K562 (cell line): ENCODE results near the gene FCHO1. TPM values are rescaled to one million over a fixed set of nuclear protein-coding genes. Genes with fewer than 3 reads are reported as not detected.

Experiments used
- ATF7 ChIP-seq: fragments of 450-650 bp; IDR thresholded peaks from 2 replicates; pipeline ENCODE4 v1.7.1; 2014; ENCODE audit warnings: mild to moderate bottlenecking, moderate library complexity
- DACH1 ChIP-seq: fragments of 450-650 bp; IDR thresholded peaks from 2 replicates; pipeline ENCODE4 v1.6.1; 2018; ENCODE audit not compliant: partially characterized antibody
- ESRRA ChIP-seq: fragments of 450-650 bp; IDR thresholded peaks from 2 replicates; pipeline ENCODE4 v1.6.1; 2014; ENCODE audit warnings: low read depth, mild to moderate bottlenecking, moderate library complexity, borderline replicate concordance
- GATAD2B ChIP-seq: fragments of 450-650 bp; IDR thresholded peaks from 2 replicates; pipeline ENCODE4 v1.6.1; 2017; ENCODE audit warnings: mild to moderate bottlenecking, borderline replicate concordance
- IFI16 ChIP-seq: fragments of 250-450 bp; sonication (Bioruptor Pico); IDR thresholded peaks from 2 replicates; pipeline ENCODE4 v2.1.2; 2022; ENCODE audit warnings: mild to moderate bottlenecking, inconsistent platforms
- MBD2 ChIP-seq: sonication (generic); IDR thresholded peaks from 2 replicates; pipeline ENCODE4 v1.6.1; 2016; ENCODE audit warnings: low read depth, borderline replicate concordance
- NCOA1 ChIP-seq: fragments of 450-650 bp; IDR thresholded peaks from 2 replicates; pipeline ENCODE4 v1.6.1; 2016; ENCODE audit warnings: low read depth
- NFYB ChIP-seq: IDR thresholded peaks from 2 replicates; pipeline ENCODE4 v1.6.1; 2011; ENCODE audit warnings: mild to moderate bottlenecking, moderate library complexity; ENCODE audit not compliant: insufficient read length; ENCODE audit errors: extremely low read depth
- NRF1 ChIP-seq, 2 experiments: fragments of 450-650 bp; IDR thresholded peaks in 1 of 2; conservative IDR thresholded peaks in 1 of 2; 2 replicates each; pipeline ENCODE4 v1.6.1; 2014; ENCODE audit warnings: mild to moderate bottlenecking in 2 of 2
- PHF8 ChIP-seq: fragments of 200-600 bp; sonication (generic); IDR thresholded peaks from 2 replicates; pipeline ENCODE4 v1.6.1; 2012; ENCODE audit warnings: mixed run types, mild to moderate bottlenecking, inconsistent platforms, low read length, moderate library complexity, borderline replicate concordance
- RBFOX2 ChIP-seq: fragments of 200-400 bp; formaldehyde crosslinking; IDR thresholded peaks from 2 replicates; pipeline ENCODE4 v1.6.1; 2017; ENCODE audit warnings: low read depth, mild to moderate bottlenecking, low read length, moderate library complexity
- ZC3H8 ChIP-seq: fragments of 450-650 bp; IDR thresholded peaks from 2 replicates; pipeline ENCODE4 v1.6.1; 2017
- ZNF143 ChIP-seq: sonication (generic); formaldehyde crosslinking; IDR thresholded peaks from 2 replicates; pipeline ENCODE4 v1.9.0; 2022; ENCODE audit warnings: mild to moderate bottlenecking, missing genetic modification reagents
- ZNF431 ChIP-seq: sonication (generic); formaldehyde crosslinking; IDR thresholded peaks from 2 replicates; pipeline ENCODE4 v1.8.0; 2022; ENCODE audit warnings: mild to moderate bottlenecking, missing genetic modification reagents
- ZNF695 ChIP-seq: fragments of 450-650 bp; formaldehyde crosslinking; IDR thresholded peaks from 2 replicates; pipeline ENCODE4 v1.4.0; 2020; ENCODE audit warnings: mild to moderate bottlenecking, moderate library complexity
- ZNF699 ChIP-seq: fragments of 250-450 bp; sonication (Bioruptor Pico); IDR thresholded peaks from 2 replicates; pipeline ENCODE4 v1.8.0; 2021; ENCODE audit warnings: mild to moderate bottlenecking, moderate library complexity; ENCODE audit not compliant: insufficient replicate concordance
- ZNF79 ChIP-seq: fragments of 250-450 bp; sonication (Bioruptor Pico); IDR thresholded peaks from 2 replicates; pipeline ENCODE4 v1.4.0; 2020; ENCODE audit warnings: low read depth, mild to moderate bottlenecking, moderate library complexity
- polyA plus RNA-seq, 8 experiments: library from polyadenylated mRNA; depleted of rRNA in 4 of 8; stranded (reverse) in 5 of 8; unstranded in 3 of 8; fragments of >200 nt; fragmentation: Nextera tagmentation in 2 of 8; fragmentation: Illumina TruSeq in 1 of 8; extraction: Ambion mirVana in 2 of 8; extraction: Trizol in 1 of 8; gene quantifications; 2 replicates each; pipeline versions ENCODE4 v1.2.1 to v1.2.3, GENCODE V29; 2011 to 2014; ENCODE audit warnings: inconsistent platforms in 1 of 8, missing spikeins in 1 of 8
- total RNA-seq, 7 experiments: library from RNA; depleted of rRNA in 6 of 7; stranded (reverse); fragments of >200 nt in 6 of 7; fragmentation: Illumina TruSeq in 2 of 7; extraction: Trizol in 2 of 7; gene quantifications; 2 replicates each; pipeline versions ENCODE4 v1.2.1 to v1.2.3, GENCODE V29; 2011 to 2021; ENCODE audit warnings: low replicate concordance in 1 of 7
- TF ChIP-seq, protein P1 (sequence below): sonication (generic); IDR thresholded peaks from 2 replicates; pipeline ENCODE4 v1.6.1; 2016
- TF ChIP-seq, protein P2 (sequence below): sonication (generic); formaldehyde crosslinking; IDR thresholded peaks from 2 replicates; pipeline ENCODE4 v1.8.0; 2022; ENCODE audit warnings: mild to moderate bottlenecking, missing genetic modification reagents
- TF ChIP-seq, protein P3 (sequence below): IDR thresholded peaks from 2 replicates; pipeline ENCODE4 v1.6.1; 2016; ENCODE audit warnings: missing genetic modification characterization, missing compliant biosample characterization
- TF ChIP-seq, protein P4 (sequence below): fragments of 450-650 bp; conservative IDR thresholded peaks from 2 replicates; pipeline ENCODE4 v1.6.1; 2016; ENCODE audit warnings: missing genetic modification characterization, low read depth, mild to moderate bottlenecking, control low read depth, missing compliant biosample characterization

Gene FCHO1
- total and polyA plus RNA-seq, 9 of the 15 experiments (the other 6 are each of a cell fraction or from before 2014, with no cell fraction given) = 0.21 to 58.9 (median 18.3) TPM

DNA sequence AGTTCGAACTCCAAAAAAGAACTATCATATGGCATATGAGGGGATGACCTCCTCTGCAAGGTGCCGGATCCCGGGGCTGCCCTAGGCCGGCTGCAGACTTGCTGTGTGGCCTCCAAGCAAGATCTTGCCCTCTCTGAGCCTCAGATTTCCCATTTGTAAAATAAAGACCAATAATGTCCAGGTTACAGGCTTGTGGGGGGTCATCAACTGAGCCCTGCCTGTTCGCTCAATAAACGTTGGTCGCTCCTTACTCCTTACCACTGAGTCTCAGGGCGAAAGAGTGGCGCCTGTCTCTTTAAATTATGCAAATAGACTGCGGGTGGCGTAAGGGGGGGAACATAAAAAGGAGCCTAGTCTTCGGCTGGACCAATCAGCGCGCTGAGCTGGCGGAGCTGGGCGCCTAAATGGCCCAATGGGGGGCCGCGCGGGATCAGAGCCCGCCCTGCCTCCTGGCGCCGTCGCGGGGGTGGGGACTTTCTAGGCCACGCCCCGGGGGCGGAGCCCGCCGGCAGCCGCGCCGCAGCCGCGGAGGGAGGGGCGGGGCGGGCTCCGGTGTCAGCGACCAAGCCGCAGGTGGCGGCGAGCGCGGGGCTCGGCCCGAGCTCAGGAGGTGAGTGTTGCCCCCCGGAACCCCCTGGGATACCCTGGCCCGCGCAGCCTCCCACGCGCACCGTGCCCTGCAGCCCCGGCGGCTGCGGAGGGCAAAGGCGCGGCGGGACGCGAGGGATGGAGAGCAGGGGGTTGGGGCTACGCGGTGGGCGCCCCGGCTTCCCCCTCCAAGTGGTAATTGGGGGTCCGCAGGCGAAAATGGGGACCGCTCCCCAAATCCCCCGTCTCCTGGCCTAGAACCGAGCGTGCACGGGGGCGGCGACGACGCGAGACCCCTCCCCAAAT lies 3.8 kb upstream of the FCHO1 start (continued):
- TF ChIP-seq IFI16 (CRISPR knock-in tag) (no peak), GATAD2B (peak; percentile 24), ZNF695 (CRISPR knock-in tag) (no peak), RBFOX2 (peak; percentile 37; the same call in 1 of the 2 replicates), NFYB (peak; percentile 88), PHF8 (peak; percentile 49; the same call in 1 of the 2 replicates), ZC3H8 (no peak), ZNF143 (no peak), MBD2 (peak; percentile 89), NRF1 (conservative IDR thresholded peaks at IDR 0.05 in 1 of 2, IDR thresholded peaks at IDR 0.05 in 1 of 2) (peak; percentile 79 to 82), ZNF431 (CRISPR knock-in tag) (no peak), ZNF699 (no peak), ATF7 (peak; percentile 70; the same call in 1 of the 2 replicates), ZNF79 (no peak), DACH1 (no peak), NCOA1 (no peak), ESRRA (no peak)
- TF ChIP-seq, protein P1, sequence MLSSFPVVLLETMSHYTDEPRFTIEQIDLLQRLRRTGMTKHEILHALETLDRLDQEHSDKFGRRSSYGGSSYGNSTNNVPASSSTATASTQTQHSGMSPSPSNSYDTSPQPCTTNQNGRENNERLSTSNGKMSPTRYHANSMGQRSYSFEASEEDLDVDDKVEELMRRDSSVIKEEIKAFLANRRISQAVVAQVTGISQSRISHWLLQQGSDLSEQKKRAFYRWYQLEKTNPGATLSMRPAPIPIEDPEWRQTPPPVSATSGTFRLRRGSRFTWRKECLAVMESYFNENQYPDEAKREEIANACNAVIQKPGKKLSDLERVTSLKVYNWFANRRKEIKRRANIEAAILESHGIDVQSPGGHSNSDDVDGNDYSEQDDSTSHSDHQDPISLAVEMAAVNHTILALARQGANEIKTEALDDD = no peak
- TF ChIP-seq, protein P2, sequence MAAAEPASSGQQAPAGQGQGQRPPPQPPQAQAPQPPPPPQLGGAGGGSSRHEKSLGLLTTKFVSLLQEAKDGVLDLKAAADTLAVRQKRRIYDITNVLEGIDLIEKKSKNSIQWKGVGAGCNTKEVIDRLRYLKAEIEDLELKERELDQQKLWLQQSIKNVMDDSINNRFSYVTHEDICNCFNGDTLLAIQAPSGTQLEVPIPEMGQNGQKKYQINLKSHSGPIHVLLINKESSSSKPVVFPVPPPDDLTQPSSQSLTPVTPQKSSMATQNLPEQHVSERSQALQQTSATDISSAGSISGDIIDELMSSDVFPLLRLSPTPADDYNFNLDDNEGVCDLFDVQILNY (CRISPR knock-in tag) = no peak
- TF ChIP-seq, protein P3, sequence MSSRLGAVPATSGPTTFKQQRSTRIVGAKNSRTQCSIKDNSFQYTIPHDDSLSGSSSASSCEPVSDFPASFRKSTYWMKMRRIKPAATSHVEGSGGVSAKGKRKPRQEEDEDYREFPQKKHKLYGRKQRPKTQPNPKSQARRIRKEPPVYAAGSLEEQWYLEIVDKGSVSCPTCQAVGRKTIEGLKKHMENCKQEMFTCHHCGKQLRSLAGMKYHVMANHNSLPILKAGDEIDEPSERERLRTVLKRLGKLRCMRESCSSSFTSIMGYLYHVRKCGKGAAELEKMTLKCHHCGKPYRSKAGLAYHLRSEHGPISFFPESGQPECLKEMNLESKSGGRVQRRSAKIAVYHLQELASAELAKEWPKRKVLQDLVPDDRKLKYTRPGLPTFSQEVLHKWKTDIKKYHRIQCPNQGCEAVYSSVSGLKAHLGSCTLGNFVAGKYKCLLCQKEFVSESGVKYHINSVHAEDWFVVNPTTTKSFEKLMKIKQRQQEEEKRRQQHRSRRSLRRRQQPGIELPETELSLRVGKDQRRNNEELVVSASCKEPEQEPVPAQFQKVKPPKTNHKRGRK = no peak
- TF ChIP-seq, protein P4, sequence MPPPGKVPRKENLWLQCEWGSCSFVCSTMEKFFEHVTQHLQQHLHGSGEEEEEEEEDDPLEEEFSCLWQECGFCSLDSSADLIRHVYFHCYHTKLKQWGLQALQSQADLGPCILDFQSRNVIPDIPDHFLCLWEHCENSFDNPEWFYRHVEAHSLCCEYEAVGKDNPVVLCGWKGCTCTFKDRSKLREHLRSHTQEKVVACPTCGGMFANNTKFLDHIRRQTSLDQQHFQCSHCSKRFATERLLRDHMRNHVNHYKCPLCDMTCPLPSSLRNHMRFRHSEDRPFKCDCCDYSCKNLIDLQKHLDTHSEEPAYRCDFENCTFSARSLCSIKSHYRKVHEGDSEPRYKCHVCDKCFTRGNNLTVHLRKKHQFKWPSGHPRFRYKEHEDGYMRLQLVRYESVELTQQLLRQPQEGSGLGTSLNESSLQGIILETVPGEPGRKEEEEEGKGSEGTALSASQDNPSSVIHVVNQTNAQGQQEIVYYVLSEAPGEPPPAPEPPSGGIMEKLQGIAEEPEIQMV (tag) = no peak
